Keratinocyte (primary cell): ENCODE results near the gene TDRD1. TPM values are rescaled to one million over a fixed set of nuclear protein-coding genes. Genes with fewer than 3 reads are reported as not detected.

Experiments used
- DNase-seq: peaks from one replicate; pipeline ENCODE4 v3.0.0-alpha.2; 2011; ENCODE audit warnings: low read depth, missing footprints, low spot score
- FAIRE-seq: peaks from 2 replicates; lab custom pipeline; 2011; peaks lifted over from hg19 to GRCh38; lab: Jason Lieb, UNC
- H2AFZ ChIP-seq: 2 replicates; pipeline ENCODE4 v1.6.0; 2012; ENCODE audit warnings: low read length, control low read depth, inconsistent platforms; ENCODE audit not compliant: control insufficient read depth
- H3K27ac ChIP-seq: 2 replicates; pipeline ENCODE4 v1.5.1; 2011; ENCODE audit warnings: low read length; ENCODE audit not compliant: control insufficient read depth, insufficient read depth
- H3K27me3 ChIP-seq: 3 replicates; pipeline ENCODE4 v1.6.0; 2011; ENCODE audit warnings: low read length; ENCODE audit not compliant: control insufficient read depth, insufficient read depth; ENCODE audit errors: extremely low read depth
- H3K36me3 ChIP-seq, 2 experiments: 2 replicates in 1 of 2; 3 replicates in 1 of 2; pipeline ENCODE4 v1.5.1; 2011; ENCODE audit warnings: low read length in 2 of 2, mild to moderate bottlenecking in 1 of 2; ENCODE audit not compliant: control insufficient read depth in 2 of 2, insufficient read depth in 2 of 2; ENCODE audit errors: extremely low read depth in 1 of 2
- H3K4me1 ChIP-seq: 3 replicates; pipeline ENCODE4 v1.5.1; 2011; ENCODE audit warnings: low read length; ENCODE audit not compliant: control insufficient read depth, insufficient read depth; ENCODE audit errors: extremely low read depth
- H3K4me2 ChIP-seq: 3 replicates; pipeline ENCODE4 v1.6.0; 2011; ENCODE audit warnings: low read depth, low read length; ENCODE audit not compliant: control insufficient read depth, insufficient read depth; ENCODE audit errors: extremely low read depth
- H3K4me3 ChIP-seq, 3 experiments: fragments of 200-600 bp in 1 of 3; sonication (generic) in 1 of 3; 2 replicates in 2 of 3; 3 replicates in 1 of 3; pipeline ENCODE4 v1.5.1; 2011 to 2016; ENCODE audit warnings: low read length in 3 of 3, mild to moderate bottlenecking in 3 of 3, control low read depth in 2 of 3, inconsistent platforms in 1 of 3, low read depth in 1 of 3, mixed read lengths in 1 of 3, mixed run types in 1 of 3, moderate library complexity in 1 of 3; ENCODE audit not compliant: control insufficient read depth in 2 of 3, insufficient read depth in 2 of 3; ENCODE audit errors: extremely low read depth in 1 of 3
- H3K79me2 ChIP-seq: 2 replicates; pipeline ENCODE4 v1.6.0; 2012; ENCODE audit warnings: low read length; ENCODE audit not compliant: control insufficient read depth, insufficient read depth
- H3K9ac ChIP-seq: 3 replicates; pipeline ENCODE4 v1.6.0; 2011; ENCODE audit warnings: low read length; ENCODE audit not compliant: control insufficient read depth, insufficient read depth; ENCODE audit errors: extremely low read depth
- H3K9me1 ChIP-seq: 3 replicates; pipeline ENCODE4 v1.6.0; 2011; ENCODE audit warnings: low read length; ENCODE audit not compliant: control insufficient read depth, insufficient read depth; ENCODE audit errors: extremely low read depth
- H3K9me3 ChIP-seq: 2 replicates; pipeline ENCODE4 v1.5.1; 2012; ENCODE audit warnings: low read depth, low read length; ENCODE audit not compliant: control insufficient read depth
- H4K20me1 ChIP-seq: 3 replicates; pipeline ENCODE4 v1.6.0; 2011; ENCODE audit warnings: low read length; ENCODE audit not compliant: control insufficient read depth, insufficient read depth; ENCODE audit errors: extremely low read depth
- CTCF ChIP-seq, 3 experiments: IDR thresholded peaks in 1 of 3; conservative IDR thresholded peaks in 1 of 3; optimal IDR thresholded peaks in 1 of 3; 2 replicates in 2 of 3; 3 replicates in 1 of 3; pipeline versions ENCODE3 to v1.5.1; 2011; ENCODE audit warnings: low read length in 3 of 3, mild to moderate bottlenecking in 3 of 3, moderate library complexity in 2 of 3, control low read depth in 1 of 3, inconsistent platforms in 1 of 3; ENCODE audit not compliant: insufficient read depth in 2 of 3; ENCODE audit errors: extremely low read depth in 1 of 3
- EZH2 ChIP-seq: IDR thresholded peaks from one replicate; pipeline ENCODE4 v1.6.1; 2012; ENCODE audit warnings: inconsistent platforms, mild to moderate bottlenecking, low read length, moderate library complexity
- dilution Hi-C: fragments of 300-500 bp; cut with MboI; formaldehyde crosslinking; loops from one replicate; pipeline ENCODE4 v1.7.0; 2020; ENCODE audit warnings: low sequenced_read_pairs; ENCODE audit not compliant: extremely low pct_ligation_motif_present
- polyA plus RNA-seq, 5 experiments: library from polyadenylated mRNA; depleted of rRNA in 3 of 5; stranded (reverse) in 3 of 5; stranded (forward) in 1 of 5; unstranded in 1 of 5; fragments of >200 nt; gene quantifications; 1 replicate in 1 of 5; 2 replicates in 3 of 5; 3 replicates in 1 of 5; pipeline versions ENCODE4 v1.2.1 to v1.2.3, GENCODE V29; 2011 to 2012; ENCODE audit warnings: missing spikeins in 2 of 5, low read depth in 1 of 5, low replicate concordance in 1 of 5

The TDRD1 gene
- polyA plus RNA-seq, 1 donor (not counting 4 experiments of a cell fraction or from before 2014, with no cell fraction given): 0.56 TPM

GRCh38 chr10:114175667-114176066, 3.5 kb upstream of the TDRD1 start:
- no peak overlapping the region for H3K4me3 ChIP-seq
- peaks cover 6% of the 10 kb centered on the region for H3K4me1 ChIP-seq
- TF ChIP-seq CTCF (optimal IDR thresholded peaks at IDR 0.05 in 1 of 3, IDR thresholded peaks at IDR 0.05 in 1 of 3, conservative IDR thresholded peaks at IDR 0.05 in 1 of 3; ENCODE audit: extremely low read depth in 1 of 3, insufficient read depth in 2 of 3, low read length in 3 of 3): no peak
- no peak for TF ChIP-seq EZH2
- dilution Hi-C loops: no loop called here
- no peaks in the 10 kb centered on the region for H3K36me3 ChIP-seq
- H3K79me2 ChIP-seq: peaks cover 33% of the 10 kb centered on the region
- no peaks in the 10 kb centered on the region for H3K9me3 ChIP-seq
- H3K4me2 ChIP-seq: no peak overlapping the region
- H2AFZ ChIP-seq: no peak overlapping the region
- H3K9me1 ChIP-seq: no peaks in the 10 kb centered on the region
- no peaks in the 10 kb centered on the region for H3K27me3 ChIP-seq
- no peak overlapping the region for H3K9ac ChIP-seq
- no peaks in the 10 kb centered on the region for H4K20me1 ChIP-seq
- no peak overlapping the region for H3K27ac ChIP-seq
- FAIRE-seq: no peak
- no peak for DNase-seq

- TF ChIP-seq CTCF (optimal IDR thresholded peaks at IDR 0.05 in 1 of 3, IDR thresholded peaks at IDR 0.05 in 1 of 3, conservative IDR thresholded peaks at IDR 0.05 in 1 of 3; ENCODE audit: extremely low read depth in 1 of 3, insufficient read depth in 2 of 3, low read length in 3 of 3) (no peak), EZH2 (no peak)
- no peak for FAIRE-seq
- dilution Hi-C loops: no loop called here
- Histone ChIP-seq H3K4me1 (peaks cover 6% of the 10 kb centered on the region), H3K27ac (no peak overlapping the region), H3K4me2 (no peak overlapping the region), H3K79me2 (peaks cover 25% of the 10 kb centered on the region), H3K4me3 (no peak overlapping the region), H2AFZ (no peak overlapping the region), H3K27me3 (no peaks in the 10 kb centered on the region), H3K36me3 (no peaks in the 10 kb centered on the region), H4K20me1 (no peaks in the 10 kb centered on the region), H3K9ac (no peak overlapping the region), H3K9me1 (no peaks in the 10 kb centered on the region), H3K9me3 (no peaks in the 10 kb centered on the region)
- no peak for DNase-seq
Measured at GRCh38 chr10:114176511-114176910, 2.6 kb upstream of the TDRD1 start.
